SKM-1 treated with dmso at 0.1 percent for 144 hours (cell line): ENCODE data around the gene ECM1.

Source experiments
- DNase-seq: peaks from one replicate; lab custom pipeline; 2025; ENCODE audit not compliant: unreplicated experiment; lab: John Stamatoyannopoulos, UW

Gene ECM1

GRCh38 chr1:150557065-150557600 lies 49.2 kb downstream of the ECM1 start:
- DNase-seq: no peak

GRCh38 chr1:150557813-150558212 lies 49.9 kb downstream of the ECM1 start:
- no peak for DNase-seq

DNA sequence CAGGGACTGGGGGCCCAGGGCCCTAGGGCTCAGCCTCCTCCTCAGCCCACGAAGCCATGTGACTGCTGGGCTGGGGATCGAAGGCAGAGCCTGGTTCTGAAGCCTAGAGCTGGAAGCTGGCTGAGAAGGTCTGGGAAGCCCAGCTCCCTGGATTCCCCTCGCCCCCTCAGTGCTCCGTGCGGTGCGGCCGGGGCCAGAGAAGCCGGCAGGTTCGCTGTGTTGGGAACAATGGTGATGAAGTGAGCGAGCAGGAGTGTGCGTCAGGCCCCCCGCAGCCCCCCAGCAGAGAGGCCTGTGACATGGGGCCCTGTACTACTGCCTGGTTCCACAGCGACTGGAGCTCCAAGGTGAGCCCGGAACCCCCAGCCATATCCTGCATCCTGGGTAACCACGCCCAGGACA lies 50.4 kb downstream of the ECM1 start:
- DNase-seq: no peak

GRCh38 chr1:150558761-150559655 lies 51.1 kb downstream of the ECM1 start:
- DNase-seq: no peak

DNA sequence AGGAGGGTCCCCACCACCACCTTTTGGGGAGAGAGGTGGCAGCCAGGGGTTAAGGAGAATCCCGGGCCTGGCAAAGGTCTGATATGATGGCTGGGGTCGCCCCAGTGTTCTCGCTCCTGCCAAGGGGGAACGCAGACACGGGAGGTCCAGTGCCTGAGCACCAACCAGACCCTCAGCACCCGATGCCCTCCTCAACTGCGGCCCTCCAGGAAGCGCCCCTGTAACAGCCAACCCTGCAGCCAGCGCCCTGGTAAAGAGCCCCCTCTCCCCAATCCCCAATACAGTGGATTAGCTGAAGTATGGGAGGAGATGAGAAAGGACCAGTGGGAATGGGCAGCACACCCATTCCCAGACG lies 51.7 kb downstream of the ECM1 start:
- no peak for DNase-seq

DNA sequence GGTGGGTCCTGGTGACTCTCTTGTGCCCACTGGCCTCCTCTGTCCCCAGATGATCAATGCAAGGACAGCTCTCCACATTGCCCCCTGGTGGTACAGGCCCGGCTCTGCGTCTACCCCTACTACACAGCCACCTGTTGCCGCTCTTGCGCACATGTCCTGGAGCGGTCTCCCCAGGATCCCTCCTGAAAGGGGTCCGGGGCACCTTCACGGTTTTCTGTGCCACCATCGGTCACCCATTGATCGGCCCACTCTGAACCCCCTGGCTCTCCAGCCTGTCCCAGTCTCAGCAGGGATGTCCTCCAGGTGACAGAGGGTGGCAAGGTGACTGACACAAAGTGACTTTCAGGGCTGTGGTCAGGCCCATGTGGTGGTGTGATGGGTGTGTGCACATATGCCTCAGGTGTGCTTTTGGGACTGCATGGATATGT lies 52.1 kb downstream of the ECM1 start:
- DNase-seq: peak; percentile 50

DNA sequence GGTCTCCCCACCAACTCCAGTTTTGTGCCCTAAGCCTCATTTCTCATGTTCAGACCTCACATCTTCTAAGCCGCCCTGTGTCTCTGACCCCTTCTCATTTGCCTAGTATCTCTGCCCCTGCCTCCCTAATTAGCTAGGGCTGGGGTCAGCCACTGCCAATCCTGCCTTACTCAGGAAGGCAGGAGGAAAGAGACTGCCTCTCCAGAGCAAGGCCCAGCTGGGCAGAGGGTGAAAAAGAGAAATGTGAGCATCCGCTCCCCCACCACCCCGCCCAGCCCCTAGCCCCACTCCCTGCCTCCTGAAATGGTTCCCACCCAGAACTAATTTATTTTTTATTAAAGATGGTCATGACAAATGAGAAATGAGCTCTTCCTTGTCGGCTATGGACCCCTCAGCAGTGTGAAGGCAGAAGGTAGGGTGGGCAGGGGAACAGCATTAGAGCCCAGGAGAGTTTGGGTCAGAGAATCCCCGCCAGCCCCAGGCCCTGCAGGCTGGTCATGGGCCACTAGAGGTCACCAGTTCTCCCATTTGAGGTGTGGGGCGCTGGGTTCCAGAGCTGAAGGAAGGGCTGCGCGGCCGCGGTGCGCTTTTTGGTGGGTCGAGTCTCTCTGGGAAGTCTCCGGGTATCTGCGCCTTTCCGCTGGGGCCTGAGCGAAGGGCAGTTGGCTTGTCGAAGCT lies 52.8 kb downstream of the ECM1 start:
- DNase-seq: peak; percentile 32

- DNase-seq: no peak
These were observed 53.5 kb downstream of the ECM1 start for GRCh38 chr1:150561254-150561973.

- no peak for DNase-seq
These were observed 54.1 kb downstream of the ECM1 start for GRCh38 chr1:150561974-150562445.

GRCh38 chr1:150562446-150563339 lies 54.8 kb downstream of the ECM1 start:
- no peak for DNase-seq
